UCSD-AML1 (cell line): ENCODE results near the gene LEFTY1.
"Not testable (repeated sequence)": the region's sequence is repeated elsewhere in the genome, so short reads cannot be mapped to it uniquely, and the experiment has no call there.

ENCODE experiments used
- DNase-seq: peaks from one replicate; lab custom pipeline; 2025; ENCODE audit not compliant: unreplicated experiment; lab: John Stamatoyannopoulos, UW

LEFTY1 gene

GRCh38 chr1:225888898-225889601, at the start of gene LEFTY1:
Gene LEFTY1 (minus strand): TSS chr1:225889146. CDS start chr1:225889066, 80 bp downstream.
- no peak for DNase-seq

DNA sequence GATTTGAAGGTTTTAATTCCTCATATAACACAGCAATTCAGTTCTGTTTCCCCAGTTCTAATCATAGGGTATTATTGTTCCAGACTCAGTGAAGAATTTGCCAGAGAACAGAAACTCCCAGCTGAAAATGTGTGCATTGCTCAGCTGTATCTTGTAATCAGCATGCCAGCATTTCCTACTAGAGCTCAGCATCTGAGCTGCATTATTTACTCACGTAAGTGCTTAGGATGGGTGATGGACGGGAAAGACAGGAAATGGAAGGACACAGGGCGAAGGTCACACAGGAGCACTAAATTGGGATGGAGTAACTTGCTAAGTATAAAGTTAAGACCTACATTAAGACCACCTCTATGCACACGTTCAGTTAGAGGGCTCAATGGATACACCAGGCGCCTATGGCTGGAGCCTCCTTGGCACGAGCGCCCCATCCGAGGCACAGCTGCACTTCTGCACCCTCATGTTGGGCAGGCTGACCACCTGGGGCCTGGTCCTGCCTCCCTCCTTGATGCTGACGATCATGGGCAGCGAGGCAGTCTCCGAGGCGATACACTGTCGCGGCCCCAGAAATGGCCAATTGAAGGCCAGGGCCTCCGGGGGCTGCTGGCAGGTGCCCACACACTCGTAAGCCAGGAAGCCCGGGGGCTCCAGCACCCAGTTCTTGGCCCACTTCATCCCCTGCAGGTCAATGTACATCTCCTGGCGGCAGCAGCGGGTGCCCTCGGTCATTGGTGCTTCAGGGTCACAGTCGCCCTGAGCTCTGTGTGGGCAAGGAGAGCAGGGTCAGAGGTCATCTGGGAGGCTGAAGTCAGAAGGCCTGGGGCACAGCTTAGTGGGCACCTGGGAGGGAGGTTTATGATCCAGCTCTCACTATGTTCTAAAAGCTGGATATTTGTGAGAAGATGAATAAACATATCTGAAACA, 48.4 kb upstream of the LEFTY1 start:
- DNase-seq = no peak

DNA sequence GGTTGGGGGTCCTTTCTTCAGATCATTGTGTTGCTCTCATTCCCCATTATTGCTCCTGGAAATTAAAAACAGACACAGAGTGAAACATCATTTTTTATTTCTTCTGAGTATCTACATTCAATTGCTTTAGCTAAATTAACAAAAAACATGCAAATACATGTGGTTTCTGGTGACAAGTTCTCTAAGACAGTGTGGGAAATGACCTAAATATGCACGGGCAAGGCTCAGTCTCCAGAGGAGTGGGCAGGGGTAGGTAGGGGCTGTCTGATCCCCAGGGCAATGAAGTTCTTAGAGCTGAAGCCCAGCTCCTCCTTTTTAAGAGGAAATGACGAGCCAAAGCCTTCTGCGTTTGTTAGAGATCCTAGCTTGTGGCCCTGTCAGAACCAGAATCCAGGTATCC, 47.6 kb upstream of the LEFTY1 start:
- no peak for DNase-seq

DNA sequence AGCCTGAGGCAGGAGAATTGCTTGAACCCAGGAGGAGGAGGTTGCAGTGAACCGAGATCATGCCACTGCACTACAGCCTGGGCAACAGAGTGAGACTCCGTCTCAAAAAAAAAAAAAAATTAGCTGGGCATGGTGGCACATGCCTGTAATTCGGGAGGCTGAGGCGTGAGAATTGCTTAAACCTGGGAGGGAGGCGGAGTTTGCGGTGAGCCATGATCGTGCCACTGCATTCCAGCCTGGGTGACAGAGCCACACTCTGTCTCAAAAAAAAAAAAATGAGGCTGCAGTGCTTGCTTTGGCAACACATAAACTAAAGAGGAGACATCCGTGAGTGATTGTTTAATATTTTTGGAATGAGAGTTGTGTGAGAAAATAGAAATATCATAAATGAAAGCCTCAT, 47.1 kb upstream of the LEFTY1 start:
- not testable (repeated sequence) for DNase-seq

GRCh38 chr1:225934711-225935110, 45.8 kb upstream of the LEFTY1 start:
- no peak for DNase-seq

GRCh38 chr1:225933072-225933471, 44.1 kb upstream of the LEFTY1 start:
- no peak for DNase-seq

DNA sequence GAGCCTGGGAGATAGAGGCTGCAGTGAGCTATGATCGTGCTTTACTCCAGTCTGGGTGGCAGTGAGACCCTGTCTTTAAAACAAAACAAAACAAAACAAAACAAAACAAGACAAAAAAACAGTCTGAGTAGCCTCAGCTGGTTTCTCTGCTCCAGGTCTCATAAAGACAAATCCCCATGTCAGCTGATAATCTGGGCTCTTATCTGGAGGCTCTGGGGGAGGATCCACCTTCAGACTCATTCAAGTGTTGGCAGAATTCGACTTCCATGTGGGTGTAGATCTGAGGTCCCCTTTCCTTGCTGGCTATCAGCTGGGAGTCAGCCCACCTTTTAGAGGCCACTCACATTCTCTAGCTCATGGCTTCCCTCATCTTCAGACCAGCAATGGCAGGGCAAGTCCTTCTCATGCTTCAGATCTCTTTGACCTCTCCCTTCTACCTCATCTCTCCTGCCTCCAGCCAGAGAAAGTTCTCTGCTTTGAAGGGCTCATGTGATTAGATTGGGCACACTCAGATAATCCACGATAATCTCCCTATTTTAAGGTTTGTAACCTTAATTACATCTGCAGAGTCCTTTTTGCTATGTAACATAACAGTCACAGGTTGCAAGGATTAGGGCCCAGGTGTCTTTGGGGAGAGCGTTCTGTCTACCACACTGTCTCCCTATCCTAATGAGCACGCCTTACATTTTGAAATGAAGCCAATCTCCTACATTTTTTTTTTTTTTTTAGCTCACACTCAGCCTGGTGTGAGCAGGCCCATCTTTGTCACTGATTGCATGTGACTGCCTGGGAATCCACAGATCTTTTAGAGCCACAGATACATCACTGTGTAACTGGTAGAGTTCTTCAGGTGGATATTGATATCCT, 42.6 kb upstream of the LEFTY1 start:
- DNase-seq = no peak

DNA sequence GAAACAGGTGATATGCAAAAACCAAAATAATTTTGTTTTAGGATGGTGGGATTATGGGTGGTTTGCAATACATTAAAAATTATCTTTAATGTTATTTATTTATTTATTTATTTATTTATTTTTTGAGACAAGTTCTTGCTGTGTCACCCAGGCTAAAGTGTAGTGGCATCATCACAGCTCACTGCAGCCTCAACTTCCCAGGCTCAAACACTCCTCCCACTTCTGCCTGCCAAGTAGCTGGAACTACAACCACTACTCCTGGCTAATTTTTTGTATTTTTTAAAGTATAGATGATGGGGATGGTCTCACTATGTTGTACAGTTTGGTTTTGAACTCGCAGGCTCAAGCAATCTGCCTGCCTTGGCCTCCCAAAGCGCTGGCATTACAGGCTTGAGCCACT, 41.6 kb upstream of the LEFTY1 start:
- DNase-seq = no peak

- not testable (repeated sequence) for DNase-seq
Measured at GRCh38 chr1:225929462-225929861, 40.5 kb upstream of the LEFTY1 start.

DNA sequence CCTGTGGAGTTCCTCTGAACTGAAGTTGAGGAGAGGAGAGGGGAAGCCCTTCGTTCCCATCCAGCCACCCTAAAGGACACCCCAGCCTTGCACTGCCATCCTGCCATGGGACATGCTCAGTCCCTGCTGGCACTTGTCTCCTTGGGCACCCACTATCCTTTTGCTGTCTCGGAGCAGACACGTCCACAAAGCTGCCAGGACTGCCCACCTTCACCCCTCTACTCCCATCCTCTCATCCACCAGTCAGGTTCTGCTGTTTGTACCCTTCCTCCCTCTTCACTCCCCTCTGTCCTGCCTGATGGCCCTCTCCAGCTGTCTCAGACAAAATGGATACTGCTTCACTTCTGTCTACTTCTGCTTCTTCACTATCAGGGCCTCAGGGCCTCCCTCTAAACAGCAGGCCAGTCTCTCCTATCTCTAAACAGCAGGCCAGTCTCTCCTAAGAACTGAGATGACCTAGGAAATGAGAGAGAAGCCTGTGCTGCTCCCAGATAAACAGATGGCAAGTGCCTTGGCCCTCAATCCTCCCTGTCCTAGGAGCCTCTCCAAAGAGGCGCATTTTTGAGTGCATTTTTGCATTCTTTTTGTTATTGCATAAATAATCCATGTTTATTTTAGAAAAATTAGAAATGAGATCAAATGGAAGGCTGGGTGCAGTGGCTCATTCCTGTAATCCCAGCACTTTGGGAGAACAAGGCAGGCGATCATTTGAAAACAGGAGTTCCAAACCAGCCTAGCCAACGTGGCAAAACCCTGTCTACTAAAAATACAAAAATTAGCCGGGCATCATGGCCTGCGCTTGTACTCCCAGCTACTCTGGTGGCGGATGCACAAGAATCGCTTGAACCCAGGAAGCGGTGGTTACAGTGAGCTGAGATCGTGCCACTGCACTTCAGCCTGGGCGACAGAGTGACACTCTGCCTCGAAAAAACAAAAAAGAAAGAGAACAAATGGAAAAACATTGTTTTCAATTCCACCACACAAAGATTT, 39.5 kb upstream of the LEFTY1 start:
- peak; percentile 43 for DNase-seq

GRCh38 chr1:225926551-225927113, 37.7 kb upstream of the LEFTY1 start:
- peak; percentile 72 for DNase-seq

- peak; percentile 97 for DNase-seq
Measured at GRCh38 chr1:225923692-225924555, 35.0 kb upstream of the LEFTY1 start, which contains the start of gene PYCR2. Gene PYCR2 (minus strand): TSS chr1:225924250. CDS start chr1:225924110, 140 bp downstream.

DNA sequence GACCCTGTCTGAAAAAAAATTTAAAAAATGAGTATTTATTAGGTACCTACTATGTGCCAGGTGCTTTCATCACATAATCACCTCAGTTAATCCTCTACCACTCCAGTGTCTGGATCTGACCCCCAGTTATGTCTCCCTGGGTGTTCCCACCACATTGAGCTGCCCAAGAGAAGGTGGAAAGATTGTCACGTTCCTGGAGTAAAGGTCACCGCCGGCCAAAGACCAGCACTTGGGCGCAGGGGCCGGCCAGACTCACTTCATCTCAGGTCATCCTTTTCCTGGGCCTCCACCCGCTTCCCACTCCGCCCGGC, 34.4 kb upstream of the LEFTY1 start:
- no peak for DNase-seq

GRCh38 chr1:225921734-225922709, 33.1 kb upstream of the LEFTY1 start:
- DNase-seq = no peak

GRCh38 chr1:225919906-225920305, 31.0 kb upstream of the LEFTY1 start:
- no peak for DNase-seq

- DNase-seq = no peak
Measured at GRCh38 chr1:225918280-225918679, 29.3 kb upstream of the LEFTY1 start.

- no peak for DNase-seq
Measured at GRCh38 chr1:225917536-225917935, 28.6 kb upstream of the LEFTY1 start.

GRCh38 chr1:225917101-225917500, 28.2 kb upstream of the LEFTY1 start:
- no peak for DNase-seq
